ENCODE results near the gene PPFIA2. TPM values are rescaled to one million over a fixed set of nuclear protein-coding genes. Genes with fewer than 3 reads are reported as not detected.

The PPFIA2 gene
- total RNA-seq, 3 donors from 2014 or later: 1.1 to 2.9 (median 2.6) TPM

GRCh38 chr12:81542065-81543010, 216.8 kb downstream of the PPFIA2 start:
- no peak for TF ChIP-seq CTCF (IDR thresholded peaks at IDR 0.05)
- ATAC-seq (no peak), DNase-seq (no peak)
- intact Hi-C loops (cut with DNase I, micrococcal nuclease): no loop called here
- Histone ChIP-seq H3K4me3 (no peak overlapping the region), H3K36me3 (ENCODE audit: low read depth) (no peaks in the 10 kb centered on the region), H3K9me3 (no peaks in the 10 kb centered on the region), H3K4me1 (ENCODE audit: low read depth) (no peaks in the 10 kb centered on the region)

- Histone ChIP-seq H3K36me3 (ENCODE audit: low read depth) (no peaks in the 10 kb centered on the region), H3K9me3 (no peaks in the 10 kb centered on the region), H3K4me1 (ENCODE audit: low read depth) (no peaks in the 10 kb centered on the region), H3K4me3 (no peak overlapping the region)
- ATAC-seq (no peak), DNase-seq (no peak)
- no peak for TF ChIP-seq CTCF (IDR thresholded peaks at IDR 0.05)
- intact Hi-C loops (cut with DNase I, micrococcal nuclease): no loop called here
Observed at GRCh38 chr12:81541121-81541520, 218.0 kb downstream of the PPFIA2 start.

- Histone ChIP-seq H3K9me3 (no peaks in the 10 kb centered on the region), H3K4me1 (ENCODE audit: low read depth) (no peaks in the 10 kb centered on the region), H3K4me3 (no peak overlapping the region), H3K36me3 (ENCODE audit: low read depth) (no peaks in the 10 kb centered on the region)
- intact Hi-C loops (cut with DNase I, micrococcal nuclease): no loop called here
- TF ChIP-seq CTCF (IDR thresholded peaks at IDR 0.05): no peak
- ATAC-seq (no peak), DNase-seq (no peak)
Observed at GRCh38 chr12:81539279-81539678, 219.9 kb downstream of the PPFIA2 start.

DNA sequence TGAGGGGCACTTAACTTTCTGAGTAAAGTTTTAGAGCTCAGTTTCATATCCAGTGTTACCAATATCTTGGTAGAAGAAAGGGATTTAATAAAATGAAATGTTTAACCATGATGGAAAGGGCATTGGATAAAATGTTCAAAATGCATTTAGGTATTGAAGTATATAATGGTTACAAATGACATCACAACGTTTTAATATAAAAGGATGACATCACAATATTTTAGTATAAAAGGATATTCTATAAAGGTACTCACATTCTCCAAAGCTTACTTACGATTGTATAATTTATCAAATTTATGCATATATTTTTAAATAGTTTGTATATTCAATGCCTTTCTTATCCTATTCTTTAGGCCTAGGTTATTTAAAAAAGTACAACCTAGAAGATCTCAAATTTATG, 226.1 kb downstream of the PPFIA2 start:
- no peak for ATAC-seq
- intact Hi-C loops (cut with DNase I, micrococcal nuclease): no loop called here
- no peak overlapping the region for H3K4me3 ChIP-seq
- no peak for TF ChIP-seq CTCF (IDR thresholded peaks at IDR 0.05)
- H3K9me3 ChIP-seq: no peaks in the 10 kb centered on the region
- DNase-seq: no peak
- no peaks in the 10 kb centered on the region for H3K4me1 ChIP-seq (ENCODE audit: low read depth)
- no peaks in the 10 kb centered on the region for H3K36me3 ChIP-seq (ENCODE audit: low read depth)

DNA sequence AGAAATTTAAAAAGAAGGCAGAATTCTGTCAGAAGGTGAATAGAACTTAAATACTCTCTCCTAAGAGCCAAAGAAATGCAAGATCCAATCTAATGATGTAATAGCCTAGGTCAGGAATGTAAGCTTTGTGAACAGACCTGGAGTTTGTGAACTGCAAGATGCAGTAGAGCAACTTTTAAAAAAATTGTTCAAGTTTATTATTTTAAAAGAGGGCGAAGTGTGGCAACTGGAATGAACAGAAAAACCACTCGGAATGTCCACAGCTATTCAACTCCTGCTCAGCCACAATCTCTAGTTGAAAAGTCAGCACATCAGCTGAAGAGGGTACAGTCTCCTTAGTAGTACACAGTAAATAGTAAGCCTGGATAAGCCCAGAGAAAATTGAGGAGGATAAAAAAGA, 228.8 kb downstream of the PPFIA2 start:
- ATAC-seq: no peak
- Histone ChIP-seq H3K36me3 (ENCODE audit: low read depth) (no peaks in the 10 kb centered on the region), H3K9me3 (no peaks in the 10 kb centered on the region), H3K4me1 (ENCODE audit: low read depth) (no peaks in the 10 kb centered on the region), H3K4me3 (no peak overlapping the region)
- TF ChIP-seq CTCF (IDR thresholded peaks at IDR 0.05): no peak
- DNase-seq: no peak
- intact Hi-C loops (cut with DNase I, micrococcal nuclease): no loop called here

All from mucosa of descending colon (tissue), 3 donors.